GM19324 (cell line): ENCODE results near the gene MORC1.
A peak's percentile ranks its signal among the peaks of the same experiment; 100 is the strongest.
"Not testable (repeated sequence)": the region's sequence is repeated elsewhere in the genome, so short reads cannot be mapped to it uniquely, and the experiment has no call there.

Experiments used
- ATAC-seq: cut with Tn5 transposase; IDR thresholded peaks from one replicate; pipeline ENCODE4 v1.9.1; 2021; ENCODE audit warnings: mild to moderate bottlenecking, moderate library complexity; ENCODE audit not compliant: unreplicated experiment, low FRiP score

The MORC1 gene

GRCh38 chr3:109112946-109113760, 4.8 kb downstream of the MORC1 start:
- ATAC-seq = no peak

GRCh38 chr3:109109574-109109973, 8.4 kb downstream of the MORC1 start:
- ATAC-seq = no peak

GRCh38 chr3:109098079-109098644, 19.8 kb downstream of the MORC1 start:
- ATAC-seq = peak; percentile 58

- no peak for ATAC-seq
These were observed 22.8 kb downstream of the MORC1 start for GRCh38 chr3:109095166-109095565.

GRCh38 chr3:109093561-109093960, 24.4 kb downstream of the MORC1 start:
- ATAC-seq = no peak

GRCh38 chr3:109091846-109092245, 26.1 kb downstream of the MORC1 start:
- ATAC-seq = no peak

GRCh38 chr3:109089265-109089664, 28.7 kb downstream of the MORC1 start:
- no peak for ATAC-seq

- ATAC-seq = peak; percentile 92
These were observed 36.0 kb downstream of the MORC1 start for GRCh38 chr3:109081746-109082510.

GRCh38 chr3:109080090-109080489, 37.8 kb downstream of the MORC1 start:
- ATAC-seq = not testable (repeated sequence)

GRCh38 chr3:109073116-109073515, 44.8 kb downstream of the MORC1 start:
- ATAC-seq = no peak

- peak; percentile 89 for ATAC-seq
These were observed 45.7 kb downstream of the MORC1 start for GRCh38 chr3:109072194-109072593.

GRCh38 chr3:109071350-109072142, 46.4 kb downstream of the MORC1 start:
- peak; percentile 34 for ATAC-seq

GRCh38 chr3:109070211-109070610, 47.7 kb downstream of the MORC1 start:
- no peak for ATAC-seq

GRCh38 chr3:109066864-109067263, 51.1 kb downstream of the MORC1 start:
- ATAC-seq = no peak

- ATAC-seq = peak; percentile 54
These were observed 58.7 kb downstream of the MORC1 start for GRCh38 chr3:109059264-109059663.

- ATAC-seq = no peak
These were observed 60.3 kb downstream of the MORC1 start for GRCh38 chr3:109057616-109058015.

GRCh38 chr3:109057056-109057455, 60.9 kb downstream of the MORC1 start:
- ATAC-seq = no peak

GRCh38 chr3:109050591-109051167, 67.3 kb downstream of the MORC1 start:
- no peak for ATAC-seq

GRCh38 chr3:109047366-109047765, 70.6 kb downstream of the MORC1 start:
- ATAC-seq = no peak
